WTC11 (cell line): ENCODE measurements around the gene IL12RB2. TPM values are rescaled to one million over a fixed set of nuclear protein-coding genes. Genes with fewer than 3 reads are reported as not detected.
"Not testable (repeated sequence)": the region's sequence is repeated elsewhere in the genome, so short reads cannot be mapped to it uniquely, and the experiment has no call there.

ENCODE experiments used
- ATAC-seq: fragments of 200-7000 bp; cut with Tn5 transposase; 2 replicates; pipeline ENCODE4 v1.10.0; 2021; ENCODE audit warnings: mild to moderate bottlenecking, moderate library complexity
- CTCF ChIA-PET: fragments of 300-600 bp; sonication (Branson Sonifier 250); formaldehyde crosslinking; loops from one replicate; lab custom pipeline; 2021; ENCODE audit warnings: antibody characterized with exemption; lab: Charles Lee
- POLR2A ChIA-PET: fragments of 350-600 bp; sonication (Branson Sonifier 250); formaldehyde crosslinking; loops from one replicate; lab custom pipeline; 2021; ENCODE audit warnings: antibody characterized with exemption; lab: Charles Lee
- DNase-seq: peaks from one replicate; pipeline ENCODE4 v3.0.0; 2021; ENCODE audit warnings: low spot score
- H3K27ac Mint-ChIP-seq: 2 replicates; pipeline ENCODE4 v1.8.0; 2021; ENCODE audit warnings: mixed read lengths
- H3K27me3 Mint-ChIP-seq: 2 replicates; pipeline ENCODE4 v1.8.0; 2021; ENCODE audit warnings: low read depth, mild to moderate bottlenecking, moderate library complexity, mixed read lengths
- H3K36me3 Mint-ChIP-seq: 2 replicates; pipeline ENCODE4 v1.8.0; 2021; ENCODE audit warnings: mixed read lengths
- H3K4me1 Mint-ChIP-seq: 2 replicates; pipeline ENCODE4 v1.8.0; 2022; ENCODE audit warnings: mixed read lengths
- H3K4me3 Mint-ChIP-seq: 2 replicates; pipeline ENCODE4 v1.8.0; 2021; ENCODE audit warnings: mild to moderate bottlenecking, moderate library complexity, mixed read lengths
- H3K9me3 Mint-ChIP-seq: 2 replicates; pipeline ENCODE4 v1.8.0; 2021; ENCODE audit warnings: mixed read lengths
- ETV6 ChIP-seq: sonication (generic); formaldehyde crosslinking; IDR thresholded peaks from 2 replicates; pipeline ENCODE4 v1.8.1; 2022; ENCODE audit warnings: mild to moderate bottlenecking, missing genetic modification reagents
- FOXP1 ChIP-seq: sonication (generic); formaldehyde crosslinking; IDR thresholded peaks from 2 replicates; pipeline ENCODE4 v1.8.0; 2022; ENCODE audit warnings: missing genetic modification reagents, mild to moderate bottlenecking, moderate library complexity, borderline replicate concordance
- GTF2I ChIP-seq: fragments of 250-450 bp; sonication (Bioruptor Pico); conservative IDR thresholded peaks from 2 replicates; pipeline ENCODE4 v1.4.0; 2021; ENCODE audit warnings: mild to moderate bottlenecking
- IRF2 ChIP-seq: sonication (generic); formaldehyde crosslinking; IDR thresholded peaks from 2 replicates; pipeline ENCODE4 v1.8.0; 2022; ENCODE audit warnings: low read depth, missing genetic modification reagents, borderline replicate concordance
- NR2C2 ChIP-seq: sonication (generic); formaldehyde crosslinking; IDR thresholded peaks from 2 replicates; pipeline ENCODE4 v1.8.0; 2022; ENCODE audit warnings: mild to moderate bottlenecking, missing genetic modification reagents
- PRRX2 ChIP-seq: fragments of 250-450 bp; sonication (Bioruptor Pico); IDR thresholded peaks from 2 replicates; pipeline ENCODE4 v1.8.0; 2021; ENCODE audit warnings: mild to moderate bottlenecking
- SMAD4 ChIP-seq: sonication (generic); formaldehyde crosslinking; IDR thresholded peaks from 2 replicates; pipeline ENCODE4 v1.8.0; 2022; ENCODE audit warnings: mild to moderate bottlenecking, missing genetic modification reagents
- SOX15 ChIP-seq: fragments of 250-450 bp; sonication (Bioruptor Pico); IDR thresholded peaks from 2 replicates; pipeline ENCODE4 v1.9.0; 2021; ENCODE audit warnings: mild to moderate bottlenecking
- TCF7 ChIP-seq: sonication (generic); formaldehyde crosslinking; IDR thresholded peaks from 2 replicates; pipeline ENCODE4 v1.8.0; 2022; ENCODE audit warnings: mild to moderate bottlenecking, low read depth, missing genetic modification reagents, moderate library complexity
- TEAD1 ChIP-seq: sonication (generic); formaldehyde crosslinking; IDR thresholded peaks from 2 replicates; pipeline ENCODE4 v1.8.0; 2022; ENCODE audit warnings: mild to moderate bottlenecking, missing genetic modification reagents
- ZNF416 ChIP-seq: fragments of 250-450 bp; sonication (Bioruptor Pico); IDR thresholded peaks from 2 replicates; pipeline ENCODE4 v1.9.0; 2021; ENCODE audit warnings: mild to moderate bottlenecking, inconsistent platforms
- total RNA-seq: library from RNA; stranded (reverse); gene quantifications from 3 replicates; pipeline ENCODE4 v1.2.3, GENCODE V29; 2021
- TF ChIP-seq, protein P1 (sequence below): sonication (generic); formaldehyde crosslinking; IDR thresholded peaks from 2 replicates; pipeline ENCODE4 v1.8.1; 2023; ENCODE audit warnings: mild to moderate bottlenecking, moderate library complexity, missing genetic modification reagents
- TF ChIP-seq, protein P2 (sequence below): sonication (generic); formaldehyde crosslinking; IDR thresholded peaks from 2 replicates; pipeline ENCODE4 v1.8.1; 2023; ENCODE audit warnings: mild to moderate bottlenecking, missing genetic modification reagents, borderline replicate concordance
- TF ChIP-seq, protein P3 (sequence below): sonication (generic); formaldehyde crosslinking; IDR thresholded peaks from 2 replicates; pipeline ENCODE4 v1.8.0; 2023; ENCODE audit warnings: missing genetic modification reagents
- TF ChIP-seq, protein P4 (sequence below): sonication (generic); formaldehyde crosslinking; IDR thresholded peaks from 2 replicates; pipeline ENCODE4 v1.8.0; 2022; ENCODE audit warnings: mild to moderate bottlenecking, missing genetic modification reagents
- TF ChIP-seq, protein P5 (sequence below): sonication (generic); formaldehyde crosslinking; IDR thresholded peaks from 2 replicates; pipeline ENCODE4 v1.8.1; 2023; ENCODE audit warnings: mild to moderate bottlenecking, missing genetic modification reagents

IL12RB2 gene
- total RNA-seq, 1 experiment from 2014 or later, result 0.81 TPM

DNA sequence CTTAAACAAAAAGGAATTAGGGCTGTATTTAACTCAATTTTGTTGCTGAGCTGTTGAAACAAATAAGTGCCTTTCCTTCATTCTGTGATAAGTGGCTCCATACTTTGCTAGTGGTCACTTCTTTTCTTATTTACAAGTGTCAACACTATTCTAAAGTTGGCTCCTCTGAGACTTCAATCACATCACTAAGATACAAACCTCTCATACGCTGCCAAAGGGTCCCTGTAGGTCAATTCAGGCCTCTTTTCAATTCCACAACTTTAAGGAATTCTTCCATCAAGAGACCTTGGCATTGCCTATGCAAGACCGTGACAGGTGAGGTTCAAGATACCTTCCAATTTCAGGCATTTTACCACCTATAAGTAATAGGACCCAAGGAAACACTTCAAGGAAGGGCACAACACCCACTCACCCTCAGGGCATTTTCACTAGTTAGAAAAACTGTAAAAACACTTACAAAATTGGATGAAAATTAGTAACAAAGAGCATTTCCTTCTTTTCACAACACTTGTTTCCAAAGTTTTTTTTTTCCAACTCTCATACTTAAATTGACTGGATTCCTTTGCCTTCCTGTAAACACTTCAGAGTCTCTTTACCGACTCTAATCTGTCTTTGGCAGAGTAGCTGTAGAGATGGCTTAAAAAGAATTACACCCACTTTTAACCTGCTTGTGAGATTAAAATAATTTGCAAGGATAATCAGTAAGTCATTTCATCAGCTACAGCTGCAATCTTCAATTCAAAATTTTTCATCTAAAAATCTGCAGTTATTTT lies 98.0 kb downstream of the IL12RB2 start (continued):
- no peak for TF ChIP-seq FOXP1 (CRISPR knock-in tag)
- no peak for TF ChIP-seq IRF2 (CRISPR knock-in tag)
- TF ChIP-seq ETV6, result no peak
- TF ChIP-seq, protein P1, sequence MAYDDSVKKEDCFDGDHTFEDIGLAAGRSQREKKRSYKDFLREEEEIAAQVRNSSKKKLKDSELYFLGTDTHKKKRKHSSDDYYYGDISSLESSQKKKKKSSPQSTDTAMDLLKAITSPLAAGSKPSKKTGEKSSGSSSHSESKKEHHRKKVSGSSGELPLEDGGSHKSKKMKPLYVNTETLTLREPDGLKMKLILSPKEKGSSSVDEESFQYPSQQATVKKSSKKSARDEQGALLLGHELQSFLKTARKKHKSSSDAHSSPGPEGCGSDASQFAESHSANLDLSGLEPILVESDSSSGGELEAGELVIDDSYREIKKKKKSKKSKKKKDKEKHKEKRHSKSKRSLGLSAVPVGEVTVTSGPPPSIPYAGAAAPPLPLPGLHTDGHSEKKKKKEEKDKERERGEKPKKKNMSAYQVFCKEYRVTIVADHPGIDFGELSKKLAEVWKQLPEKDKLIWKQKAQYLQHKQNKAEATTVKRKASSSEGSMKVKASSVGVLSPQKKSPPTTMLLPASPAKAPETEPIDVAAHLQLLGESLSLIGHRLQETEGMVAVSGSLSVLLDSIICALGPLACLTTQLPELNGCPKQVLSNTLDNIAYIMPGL (CRISPR knock-in tag), result no peak
- TF ChIP-seq SMAD4, result no peak
- TF ChIP-seq, protein P2, sequence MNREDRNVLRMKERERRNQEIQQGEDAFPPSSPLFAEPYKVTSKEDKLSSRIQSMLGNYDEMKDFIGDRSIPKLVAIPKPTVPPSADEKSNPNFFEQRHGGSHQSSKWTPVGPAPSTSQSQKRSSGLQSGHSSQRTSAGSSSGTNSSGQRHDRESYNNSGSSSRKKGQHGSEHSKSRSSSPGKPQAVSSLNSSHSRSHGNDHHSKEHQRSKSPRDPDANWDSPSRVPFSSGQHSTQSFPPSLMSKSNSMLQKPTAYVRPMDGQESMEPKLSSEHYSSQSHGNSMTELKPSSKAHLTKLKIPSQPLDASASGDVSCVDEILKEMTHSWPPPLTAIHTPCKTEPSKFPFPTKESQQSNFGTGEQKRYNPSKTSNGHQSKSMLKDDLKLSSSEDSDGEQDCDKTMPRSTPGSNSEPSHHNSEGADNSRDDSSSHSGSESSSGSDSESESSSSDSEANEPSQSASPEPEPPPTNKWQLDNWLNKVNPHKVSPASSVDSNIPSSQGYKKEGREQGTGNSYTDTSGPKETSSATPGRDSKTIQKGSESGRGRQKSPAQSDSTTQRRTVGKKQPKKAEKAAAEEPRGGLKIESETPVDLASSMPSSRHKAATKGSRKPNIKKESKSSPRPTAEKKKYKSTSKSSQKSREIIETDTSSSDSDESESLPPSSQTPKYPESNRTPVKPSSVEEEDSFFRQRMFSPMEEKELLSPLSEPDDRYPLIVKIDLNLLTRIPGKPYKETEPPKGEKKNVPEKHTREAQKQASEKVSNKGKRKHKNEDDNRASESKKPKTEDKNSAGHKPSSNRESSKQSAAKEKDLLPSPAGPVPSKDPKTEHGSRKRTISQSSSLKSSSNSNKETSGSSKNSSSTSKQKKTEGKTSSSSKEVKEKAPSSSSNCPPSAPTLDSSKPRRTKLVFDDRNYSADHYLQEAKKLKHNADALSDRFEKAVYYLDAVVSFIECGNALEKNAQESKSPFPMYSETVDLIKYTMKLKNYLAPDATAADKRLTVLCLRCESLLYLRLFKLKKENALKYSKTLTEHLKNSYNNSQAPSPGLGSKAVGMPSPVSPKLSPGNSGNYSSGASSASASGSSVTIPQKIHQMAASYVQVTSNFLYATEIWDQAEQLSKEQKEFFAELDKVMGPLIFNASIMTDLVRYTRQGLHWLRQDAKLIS (CRISPR knock-in tag), result no peak
- TF ChIP-seq SOX15 (CRISPR knock-in tag), result no peak

DNA sequence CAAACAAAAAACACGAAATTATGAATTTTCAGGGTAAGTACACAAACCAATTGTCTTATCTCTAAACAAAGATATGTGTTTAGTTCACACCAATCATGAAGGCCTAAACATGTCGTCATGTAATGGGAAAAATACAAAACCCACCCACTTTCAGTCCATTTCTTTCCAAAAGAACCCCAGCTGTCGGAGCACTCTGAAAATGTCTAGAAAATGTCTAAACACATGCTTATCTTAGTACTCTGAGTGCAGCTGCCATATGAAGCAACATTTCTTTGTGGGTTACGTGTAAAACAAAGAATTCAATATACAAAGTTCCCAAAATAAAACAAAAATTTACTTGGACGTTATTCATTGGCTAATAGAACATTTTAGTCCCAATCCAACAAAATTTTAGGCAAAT lies 99.8 kb downstream of the IL12RB2 start:
- no peaks in the 10 kb centered on the region for H3K9me3 Mint-ChIP-seq
- ChIA-PET CTCF (interaction anchor here (1.1 to 2.0 kb wide), 3 partner anchors 59 to 358 kb away, joined by 4 to 5 read pairs (median 4); no protein-coding TSS in a partner anchor), POLR2A (no interaction called here)

DNA sequence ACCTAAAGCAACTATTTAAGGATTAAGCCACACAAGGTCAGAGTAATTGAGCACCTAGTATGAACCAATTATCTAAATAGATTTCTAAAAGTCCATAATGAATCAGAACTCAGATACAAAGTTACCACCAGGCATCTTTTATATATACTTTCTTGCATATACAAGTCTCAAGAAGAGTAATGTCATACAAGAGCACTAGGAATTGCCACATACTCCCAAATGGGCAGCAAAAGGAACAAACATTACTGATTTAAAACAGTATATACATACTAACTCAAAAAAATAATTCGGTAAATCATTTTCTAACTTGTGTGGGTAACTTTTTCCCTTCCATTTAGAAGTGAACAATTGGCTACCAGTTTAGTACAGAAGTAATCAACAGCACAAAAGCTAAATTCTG lies 100.5 kb downstream of the IL12RB2 start:
- Mint-ChIP-seq H3K4me1 (peaks cover 21% of the 10 kb centered on the region), H3K36me3 (peaks cover 21% of the 10 kb centered on the region), H3K27ac (peak overlapping the region; percentile 21; the same call in 1 of the 2 replicates), H3K4me3 (no peak overlapping the region), H3K27me3 (no peaks in the 10 kb centered on the region), H3K9me3 (no peaks in the 10 kb centered on the region)
- CTCF ChIA-PET, result interaction anchor here (1.4 to 2.0 kb wide), 3 partner anchors 24 to 92 kb away, joined by 3 to 5 read pairs (median 4); no protein-coding TSS in a partner anchor
- DNase-seq (no peak), ATAC-seq (no peak)
- POLR2A ChIA-PET, result interaction anchor here (0.6 to 1.0 kb wide), 3 partner anchors 19 to 886 kb away, joined by 3 to 4 read pairs (median 4); no protein-coding TSS in a partner anchor
- no peak for TF ChIP-seq PRRX2 (CRISPR knock-in tag)
- TF ChIP-seq, protein P3, sequence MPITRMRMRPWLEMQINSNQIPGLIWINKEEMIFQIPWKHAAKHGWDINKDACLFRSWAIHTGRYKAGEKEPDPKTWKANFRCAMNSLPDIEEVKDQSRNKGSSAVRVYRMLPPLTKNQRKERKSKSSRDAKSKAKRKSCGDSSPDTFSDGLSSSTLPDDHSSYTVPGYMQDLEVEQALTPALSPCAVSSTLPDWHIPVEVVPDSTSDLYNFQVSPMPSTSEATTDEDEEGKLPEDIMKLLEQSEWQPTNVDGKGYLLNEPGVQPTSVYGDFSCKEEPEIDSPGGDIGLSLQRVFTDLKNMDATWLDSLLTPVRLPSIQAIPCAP (CRISPR knock-in tag), result no peak
- TF ChIP-seq, protein P4, sequence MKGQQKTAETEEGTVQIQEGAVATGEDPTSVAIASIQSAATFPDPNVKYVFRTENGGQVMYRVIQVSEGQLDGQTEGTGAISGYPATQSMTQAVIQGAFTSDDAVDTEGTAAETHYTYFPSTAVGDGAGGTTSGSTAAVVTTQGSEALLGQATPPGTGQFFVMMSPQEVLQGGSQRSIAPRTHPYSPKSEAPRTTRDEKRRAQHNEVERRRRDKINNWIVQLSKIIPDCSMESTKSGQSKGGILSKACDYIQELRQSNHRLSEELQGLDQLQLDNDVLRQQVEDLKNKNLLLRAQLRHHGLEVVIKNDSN, result no peak
- no peak for TF ChIP-seq TEAD1 (CRISPR knock-in tag)
- TF ChIP-seq GTF2I (CRISPR knock-in tag), result no peak
- no peak for TF ChIP-seq SOX15 (CRISPR knock-in tag)
- TF ChIP-seq, protein P5, sequence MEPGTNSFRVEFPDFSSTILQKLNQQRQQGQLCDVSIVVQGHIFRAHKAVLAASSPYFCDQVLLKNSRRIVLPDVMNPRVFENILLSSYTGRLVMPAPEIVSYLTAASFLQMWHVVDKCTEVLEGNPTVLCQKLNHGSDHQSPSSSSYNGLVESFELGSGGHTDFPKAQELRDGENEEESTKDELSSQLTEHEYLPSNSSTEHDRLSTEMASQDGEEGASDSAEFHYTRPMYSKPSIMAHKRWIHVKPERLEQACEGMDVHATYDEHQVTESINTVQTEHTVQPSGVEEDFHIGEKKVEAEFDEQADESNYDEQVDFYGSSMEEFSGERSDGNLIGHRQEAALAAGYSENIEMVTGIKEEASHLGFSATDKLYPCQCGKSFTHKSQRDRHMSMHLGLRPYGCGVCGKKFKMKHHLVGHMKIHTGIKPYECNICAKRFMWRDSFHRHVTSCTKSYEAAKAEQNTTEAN (CRISPR knock-in tag), result no peak

More for the DNA sequence above, 99.8 kb downstream of the IL12RB2 start:
- DNase-seq (no peak), ATAC-seq (no peak)
- TF ChIP-seq NR2C2 (CRISPR knock-in tag) (no peak), SOX15 (CRISPR knock-in tag) (no peak), TCF7 (CRISPR knock-in tag) (no peak), ZNF416 (CRISPR knock-in tag) (no peak), TEAD1 (CRISPR knock-in tag) (no peak)
- peaks cover 18% of the 10 kb centered on the region for H3K36me3 Mint-ChIP-seq
- no peak overlapping the region for H3K4me3 Mint-ChIP-seq
- H3K27me3 Mint-ChIP-seq, result no peaks in the 10 kb centered on the region
- no peak overlapping the region for H3K27ac Mint-ChIP-seq
- peaks cover 21% of the 10 kb centered on the region for H3K4me1 Mint-ChIP-seq

DNA sequence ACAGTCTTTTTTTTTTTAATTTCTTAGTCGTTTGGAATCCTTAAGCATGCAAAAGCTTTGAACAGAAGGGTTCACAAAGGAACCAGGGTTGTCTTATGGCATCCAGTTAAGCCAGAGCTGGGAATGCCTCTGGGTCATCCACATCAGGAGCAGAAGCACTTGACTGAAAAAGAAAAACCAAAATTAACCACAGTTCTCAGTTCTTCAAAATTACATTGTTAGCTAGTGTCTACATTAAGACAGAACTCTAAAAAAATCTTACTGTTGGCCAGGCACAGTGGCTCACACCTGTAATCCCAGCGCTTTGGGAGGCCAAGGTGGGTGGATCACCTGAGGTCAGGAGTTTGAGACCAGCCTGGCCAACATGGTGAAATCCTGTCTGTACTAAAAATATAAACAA lies 105.4 kb downstream of the IL12RB2 start:
- ATAC-seq, POLR2A ChIA-PET, H3K4me3 Mint-ChIP-seq, H3K27me3 Mint-ChIP-seq, H3K9me3 Mint-ChIP-seq, H3K27ac Mint-ChIP-seq, DNase-seq: not testable (repeated sequence)
- CTCF ChIA-PET, result interaction anchor here (1.1 kb wide), 1 partner anchor 88 kb away, joined by 3 read pairs; no protein-coding TSS in a partner anchor
- Mint-ChIP-seq H3K4me1 (peaks cover 24% of the 10 kb centered on the region), H3K36me3 (peaks cover 68% of the 10 kb centered on the region)
